ENCODE data around the gene TMEM179. TPM values are rescaled to one million over a fixed set of nuclear protein-coding genes. Genes with fewer than 3 reads are reported as not detected.

Gene TMEM179
- total and polyA plus RNA-seq, 2 donors (not counting 3 experiments of a cell fraction or from before 2014, with no cell fraction given), result 0.14 TPM; not detected in 1

DNA sequence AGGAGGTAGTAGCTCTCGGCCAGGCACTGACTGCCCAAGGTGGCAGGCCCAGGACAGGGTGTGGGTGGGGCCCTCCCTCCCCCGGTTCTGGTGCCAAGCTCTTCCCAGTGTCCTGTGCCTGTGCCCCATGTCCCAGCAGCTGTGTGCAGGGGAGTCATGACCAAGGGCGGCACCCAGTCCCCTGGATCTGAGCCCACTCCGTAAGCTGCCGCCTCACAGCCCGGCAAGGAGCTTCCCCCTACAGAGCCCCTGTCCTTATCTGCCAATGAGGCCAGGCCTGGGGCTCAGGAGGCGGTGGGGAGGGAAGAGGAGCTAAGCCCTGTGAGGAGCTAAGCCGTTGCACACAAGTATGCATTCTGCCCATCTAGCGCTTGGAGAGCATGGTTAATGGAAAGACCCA lies 30.6 kb downstream of the TMEM179 start:
- ChIA-PET POLR2A (no interaction called here), CTCF (interaction anchor here (0.8 to 2.7 kb wide), 3 partner anchors 10 to 480 kb away, joined by 3 to 16 read pairs (median 3); no protein-coding TSS in a partner anchor)
- Histone ChIP-seq H3K9ac (replicated peaks; ENCODE audit: extremely low read depth, insufficient read depth, low read length) (no peak overlapping the region), H3K4me3 (replicated peaks in 1 of 3; ENCODE audit: insufficient read depth in 1 of 3, low read depth in 1 of 3, low read length in 3 of 3) (no peak overlapping the region), H3K4me1 (ENCODE audit: control insufficient read depth, extremely low read depth, insufficient read depth, low read length) (no peaks in the 10 kb centered on the region), H3K4me2 (ENCODE audit: insufficient read depth, low read length) (no peak overlapping the region), H3K9me1 (replicated peaks; ENCODE audit: control insufficient read depth, extremely low read depth, insufficient read depth, low read length) (no peaks in the 10 kb centered on the region), H3K79me2 (ENCODE audit: control insufficient read depth, insufficient read depth, low read length) (no peaks in the 10 kb centered on the region), H2AFZ (ENCODE audit: low read depth, low read length) (no peak overlapping the region), H3K27ac (ENCODE audit: insufficient read depth, low read depth, low read length) (no peak overlapping the region), H3K36me3 (ENCODE audit: control insufficient read depth in 2 of 2, extremely low read depth in 1 of 2, insufficient read depth in 2 of 2, low read length in 2 of 2) (no peaks in the 10 kb centered on the region), H4K20me1 (replicated peaks; ENCODE audit: control insufficient read depth, extremely low read depth, insufficient read depth, low read length) (no peaks in the 10 kb centered on the region), H3K27me3 (ENCODE audit: control insufficient read depth in 2 of 2, insufficient read depth in 2 of 2, low read length in 2 of 2) (no peaks in the 10 kb centered on the region), H3K9me3 (replicated peaks; ENCODE audit: control insufficient read depth, insufficient read depth, low read length) (no peaks in the 10 kb centered on the region)
- dilution Hi-C loops (cut with MboI; ENCODE audit: extremely low pct_ligation_motif_present, low sequenced_read_pairs), result no loop called here
- BruUV-seq (replicated peaks), result no TSS peak
- TF ChIP-seq MAX (IDR thresholded peaks at IDR 0.05; ENCODE audit: insufficient read depth, insufficient read length) (no peak), JUN (IDR thresholded peaks at IDR 0.05; ENCODE audit: borderline replicate concordance, insufficient read depth, insufficient read length, low read depth) (no peak), FOS (IDR thresholded peaks at IDR 0.05; ENCODE audit: borderline replicate concordance, insufficient read depth, low read length) (no peak), MYC (IDR thresholded peaks at IDR 0.05; ENCODE audit: low read depth, low read length) (no peak), EZH2 (IDR thresholded peaks at IDR 0.05; ENCODE audit: borderline replicate concordance, low read depth, low read length, severe bottlenecking) (no peak), CTCF (IDR thresholded peaks at IDR 0.05; ENCODE audit: extremely low read depth in 1 of 2, insufficient read depth in 1 of 2, low read depth in 1 of 2, low read length in 2 of 2) (no peak), POLR2AphosphoS5 (IDR thresholded peaks at IDR 0.05; ENCODE audit: insufficient read depth, low read depth, low read length) (no peak)
- DNase-seq (ENCODE audit: low read depth, low spot score) (no peak), FAIRE-seq (no peak)
- intact Hi-C loops (cut with micrococcal nuclease), result no loop called here

Data from endothelial cell of umbilical vein (primary cell).